ENCODE measurements around the gene CES3. TPM values are rescaled to one million over a fixed set of nuclear protein-coding genes. Genes with fewer than 3 reads are reported as not detected.

CES3 gene
- total RNA-seq, 1 experiment from 2014 or later: 3.7 TPM

DNA sequence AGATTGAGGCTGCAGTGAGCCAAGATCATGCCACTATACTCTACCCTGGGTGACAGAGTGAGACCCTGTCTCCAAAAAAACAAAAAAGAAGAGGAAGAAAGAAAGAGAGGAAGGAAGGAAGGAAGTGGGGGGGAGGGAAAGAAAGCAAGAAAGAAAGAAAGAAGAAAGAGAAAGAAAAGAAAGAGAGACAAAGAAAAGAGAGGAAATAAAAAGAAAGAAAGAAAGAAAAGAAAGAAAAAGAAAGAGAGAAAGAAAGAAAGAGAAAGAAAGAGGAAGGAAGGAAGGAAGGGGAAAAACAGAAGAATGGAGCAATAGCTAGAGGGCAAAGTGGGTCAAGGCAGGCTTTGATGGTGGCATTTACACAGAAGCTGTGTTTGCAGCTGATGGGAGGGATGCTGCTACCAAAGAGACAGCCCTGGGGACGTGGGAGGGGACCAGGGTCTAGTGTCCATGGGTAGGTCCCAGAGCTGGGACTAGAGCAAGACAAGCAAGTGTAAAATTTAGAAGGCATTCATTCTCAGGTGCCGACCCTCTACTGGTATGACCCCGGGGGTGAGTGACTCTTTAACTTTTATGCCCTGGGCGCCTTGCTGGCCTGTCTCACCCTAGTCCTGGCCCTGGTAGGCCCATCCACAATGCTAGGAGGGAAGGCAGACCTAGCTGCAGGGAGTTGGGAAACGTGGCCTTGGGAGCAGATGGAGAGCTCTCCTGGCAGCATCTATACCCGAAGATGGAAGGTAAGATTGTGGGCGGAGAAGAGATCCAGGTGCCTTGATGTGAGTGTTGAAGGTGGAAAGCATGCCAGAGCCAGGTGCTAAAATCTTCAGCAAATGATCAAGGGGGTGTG lies 2.0 kb upstream of the CES3 start:
- Histone ChIP-seq H2BK12ac (ENCODE audit: insufficient read length, low read depth, low read length) (no peak overlapping the region), H3K27ac (ENCODE audit: insufficient read length, low read depth, low read length) (no peak overlapping the region), H3K4me1 (ENCODE audit: insufficient read depth, low read length) (no peaks in the 10 kb centered on the region), H3K56ac (ENCODE audit: insufficient read length, low read depth, low read length) (no peak overlapping the region), H3K23me2 (ENCODE audit: insufficient read length, low read depth, low read length, poor library complexity, severe bottlenecking) (no peaks in the 10 kb centered on the region), H4K5ac (ENCODE audit: insufficient read length, low read depth, low read length) (no peak overlapping the region), H4K91ac (ENCODE audit: insufficient read length, low read depth, low read length) (no peak overlapping the region), H3K4me2 (ENCODE audit: insufficient read depth, insufficient read length, low read length) (no peak overlapping the region), H3K79me2 (ENCODE audit: insufficient read depth, low read length) (no peaks in the 10 kb centered on the region), H3K4ac (ENCODE audit: low read depth, low read length) (no peak overlapping the region), H2BK5ac (ENCODE audit: insufficient read length, low read length) (no peak overlapping the region), H2AFZ (ENCODE audit: low read length) (no peak overlapping the region), H3K9me3 (ENCODE audit: control insufficient read depth, low read depth, low read length) (no peaks in the 10 kb centered on the region), H3K9ac (ENCODE audit: extremely low read depth, insufficient read length, low read length) (no peak overlapping the region), H3K27me3 (ENCODE audit: insufficient read depth, low read length) (no peaks in the 10 kb centered on the region), H3K23ac (ENCODE audit: insufficient read length, low read depth, low read length) (no peak overlapping the region), H3T11ph (ENCODE audit: low read length) (no peak overlapping the region), H2BK20ac (ENCODE audit: low read depth, low read length, poor library complexity, severe bottlenecking) (no peak overlapping the region), H4K20me1 (ENCODE audit: control insufficient read depth, insufficient read depth, insufficient read length) (no peaks in the 10 kb centered on the region), H2BK15ac (ENCODE audit: low read depth, low read length) (no peak overlapping the region), H3K79me1 (ENCODE audit: insufficient read depth, low read depth, low read length, poor library complexity, severe bottlenecking) (no peaks in the 10 kb centered on the region), H2BK120ac (ENCODE audit: low read depth, low read length, poor library complexity, severe bottlenecking) (no peak overlapping the region), H4K8ac (replicated peaks; ENCODE audit: insufficient read length, low read depth, low read length) (no peak overlapping the region), H2AK5ac (ENCODE audit: insufficient read length, low read length) (no peak overlapping the region), H3K18ac (ENCODE audit: insufficient read length, low read depth, low read length) (no peak overlapping the region), H3K14ac (ENCODE audit: insufficient read depth, low read length) (no peak overlapping the region)
- no peaks in the 10 kb centered on the region; a peak in 1 of 7 replicates for H3K36me3 Mint-ChIP-seq (ENCODE audit: insufficient read depth in 1 of 3, low read depth in 3 of 3)
- TF ChIP-seq, protein P1, sequence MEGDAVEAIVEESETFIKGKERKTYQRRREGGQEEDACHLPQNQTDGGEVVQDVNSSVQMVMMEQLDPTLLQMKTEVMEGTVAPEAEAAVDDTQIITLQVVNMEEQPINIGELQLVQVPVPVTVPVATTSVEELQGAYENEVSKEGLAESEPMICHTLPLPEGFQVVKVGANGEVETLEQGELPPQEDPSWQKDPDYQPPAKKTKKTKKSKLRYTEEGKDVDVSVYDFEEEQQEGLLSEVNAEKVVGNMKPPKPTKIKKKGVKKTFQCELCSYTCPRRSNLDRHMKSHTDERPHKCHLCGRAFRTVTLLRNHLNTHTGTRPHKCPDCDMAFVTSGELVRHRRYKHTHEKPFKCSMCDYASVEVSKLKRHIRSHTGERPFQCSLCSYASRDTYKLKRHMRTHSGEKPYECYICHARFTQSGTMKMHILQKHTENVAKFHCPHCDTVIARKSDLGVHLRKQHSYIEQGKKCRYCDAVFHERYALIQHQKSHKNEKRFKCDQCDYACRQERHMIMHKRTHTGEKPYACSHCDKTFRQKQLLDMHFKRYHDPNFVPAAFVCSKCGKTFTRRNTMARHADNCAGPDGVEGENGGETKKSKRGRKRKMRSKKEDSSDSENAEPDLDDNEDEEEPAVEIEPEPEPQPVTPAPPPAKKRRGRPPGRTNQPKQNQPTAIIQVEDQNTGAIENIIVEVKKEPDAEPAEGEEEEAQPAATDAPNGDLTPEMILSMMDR (conservative IDR thresholded peaks at IDR 0.05): no peak
- peaks cover 13% of the 10 kb centered on the region for H3K27me3 Mint-ChIP-seq (ENCODE audit: low read depth)
- no peaks in the 10 kb centered on the region for H3K9me3 Mint-ChIP-seq
- no CpG with 5 or more reads among the region's 7 CpGs for WGBS (ENCODE audit: extremely low coverage, insufficient read length, low lambda C conversion rate)
- peaks cover 4 to 15% of the 10 kb centered on the region in 2 experiments for H3K4me1 Mint-ChIP-seq
- no peak for DNase-seq
- H3K4me3 Mint-ChIP-seq: no peak overlapping the region
- no peak overlapping the region for H3K27ac Mint-ChIP-seq

Data from H9 (cell line).